Measurements from ENCODE around the gene BICD2. TPM values are rescaled to one million over a fixed set of nuclear protein-coding genes. Genes with fewer than 3 reads are reported as not detected.

Gene BICD2
- total RNA-seq, 1 donor from 2014 or later = 48.2 TPM

DNA sequence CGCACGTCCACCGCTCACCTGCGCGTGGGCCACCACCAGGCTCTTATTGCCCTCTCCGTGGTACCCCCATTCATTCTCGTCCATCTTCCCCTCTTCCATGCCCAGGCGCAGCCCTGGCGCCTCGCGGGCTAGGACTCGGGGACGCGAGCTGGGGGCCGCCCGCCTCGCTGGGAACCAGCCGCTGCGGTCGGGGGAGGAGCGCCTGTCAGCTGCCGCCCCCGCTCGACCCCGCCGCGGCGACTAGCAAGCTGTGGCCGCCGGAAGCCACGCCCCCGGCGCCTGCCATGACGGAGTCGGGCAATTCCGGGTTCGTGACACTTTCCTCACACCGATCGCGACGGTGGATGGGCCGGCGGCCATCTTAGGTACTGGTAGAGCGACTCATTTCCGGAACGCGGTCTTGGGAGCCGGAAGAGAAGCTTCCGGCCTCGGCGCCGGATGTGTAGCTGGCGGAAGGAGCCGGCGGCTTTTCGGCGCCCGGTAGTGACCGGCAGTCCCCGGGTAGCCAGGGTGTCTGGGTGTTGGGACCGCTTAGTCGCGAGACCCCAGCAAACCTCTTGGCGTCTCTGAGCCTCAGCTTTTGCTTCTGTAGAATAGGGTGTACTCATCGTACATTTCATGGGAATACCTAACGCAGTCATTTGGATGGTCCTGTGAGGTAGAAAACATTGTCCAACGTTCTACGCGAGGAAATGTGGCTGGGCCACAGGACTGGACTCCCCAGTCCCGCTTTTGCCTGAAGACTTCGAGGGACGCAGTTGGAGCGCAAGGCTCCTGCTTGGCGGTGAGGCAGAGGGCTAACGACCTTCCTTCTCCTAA lies 94.5 kb downstream of the BICD2 start, which contains the start of gene IPPK:
Gene IPPK, minus strand, starts transcription at position 242 of the 819 bp plus-strand sequence. Its CDS starts 143 bp downstream, at position 99.
- peak within 1 kb of the TSS; percentile 93 for H3K4me2 ChIP-seq (ENCODE audit: low read length)
- Mint-ChIP-seq H3K36me3 (ENCODE audit: low read depth, unreplicated experiment) (peaks cover 4% of the 10 kb centered on the region), H3K27ac (ENCODE audit: unreplicated experiment) (peak within 1 kb of the TSS; percentile 99), H3K9me3 (ENCODE audit: unreplicated experiment) (peaks cover 2% of the 10 kb centered on the region), H3K4me1 (ENCODE audit: low read depth, unreplicated experiment) (peaks cover 15% of the 10 kb centered on the region), H3K27me3 (ENCODE audit: low read depth, unreplicated experiment) (no peaks in the 10 kb centered on the region), H3K4me3 (ENCODE audit: unreplicated experiment) (peak within 1 kb of the TSS; percentile 98)
- H3K27ac ChIP-seq (ENCODE audit: low read depth, low read length) = peak within 1 kb of the TSS; percentile 90
- peaks cover 31% of the 10 kb centered on the region for H4K20me1 ChIP-seq (ENCODE audit: insufficient read depth, low read length)
- no peak for TF ChIP-seq CTCF (IDR thresholded peaks at IDR 0.05; ENCODE audit: insufficient read depth, low read depth, low read length)
- TF ChIP-seq EZH2 (IDR thresholded peaks at IDR 0.05; ENCODE audit: insufficient read depth, low read length) = no peak
- peak within 1 kb of the TSS; percentile 93 for H3K9ac ChIP-seq (ENCODE audit: low read length)
- no peaks in the 10 kb centered on the region for H3K36me3 ChIP-seq (ENCODE audit: insufficient read depth, low read length)
- peak within 1 kb of the TSS; percentile 83 for H3K4me3 ChIP-seq (ENCODE audit: insufficient read depth, low read depth, low read length)
- H3K4me1 ChIP-seq (ENCODE audit: insufficient read depth, low read length) = peaks cover 13% of the 10 kb centered on the region
- H3K79me2 ChIP-seq (ENCODE audit: insufficient read depth, low read length) = peaks cover 53% of the 10 kb centered on the region
- H3K27me3 ChIP-seq (ENCODE audit: insufficient read depth, low read length) = no peaks in the 10 kb centered on the region
- FAIRE-seq (no peak), DNase-seq (ENCODE audit: low read depth) (peak; percentile 98)
- H2AFZ ChIP-seq (ENCODE audit: low read depth, low read length) = peak within 1 kb of the TSS; percentile 72
- H3K9me3 ChIP-seq (ENCODE audit: insufficient read depth, low read depth, low read length) = no peaks in the 10 kb centered on the region

- peak overlapping the region; percentile 93 for H3K27ac Mint-ChIP-seq (ENCODE audit: unreplicated experiment)
Measured at GRCh38 chr9:92669527-92669889, 95.1 kb downstream of the BICD2 start.

More at GRCh38 chr9:92669527-92669889, 95.1 kb downstream of the BICD2 start:
- Histone ChIP-seq H3K4me2 (ENCODE audit: low read length) (peak overlapping the region; percentile 93), H3K4me3 (ENCODE audit: insufficient read depth, low read depth, low read length) (peak overlapping the region; percentile 83), H3K27me3 (ENCODE audit: insufficient read depth, low read length) (no peaks in the 10 kb centered on the region), H3K4me1 (ENCODE audit: insufficient read depth, low read length) (peaks cover 19% of the 10 kb centered on the region), H2AFZ (ENCODE audit: low read depth, low read length) (peak overlapping the region; percentile 72), H3K9me3 (ENCODE audit: insufficient read depth, low read depth, low read length) (no peaks in the 10 kb centered on the region), H3K36me3 (ENCODE audit: insufficient read depth, low read length) (no peaks in the 10 kb centered on the region), H4K20me1 (ENCODE audit: insufficient read depth, low read length) (peaks cover 37% of the 10 kb centered on the region), H3K27ac (ENCODE audit: low read depth, low read length) (peak overlapping the region; percentile 90), H3K79me2 (ENCODE audit: insufficient read depth, low read length) (peaks cover 59% of the 10 kb centered on the region), H3K9ac (ENCODE audit: low read length) (peak overlapping the region; percentile 93)
- FAIRE-seq (no peak), DNase-seq (ENCODE audit: low read depth) (no peak)
- Mint-ChIP-seq H3K36me3 (ENCODE audit: low read depth, unreplicated experiment) (peaks cover 4% of the 10 kb centered on the region), H3K27me3 (ENCODE audit: low read depth, unreplicated experiment) (no peaks in the 10 kb centered on the region), H3K9me3 (ENCODE audit: unreplicated experiment) (peaks cover 2% of the 10 kb centered on the region), H3K4me3 (ENCODE audit: unreplicated experiment) (peak overlapping the region; percentile 98), H3K4me1 (ENCODE audit: low read depth, unreplicated experiment) (peaks cover 21% of the 10 kb centered on the region)
- TF ChIP-seq EZH2 (IDR thresholded peaks at IDR 0.05; ENCODE audit: insufficient read depth, low read length) = no peak
- TF ChIP-seq CTCF (IDR thresholded peaks at IDR 0.05; ENCODE audit: insufficient read depth, low read depth, low read length) = no peak
